Thymus (tissue), 11 donors: ENCODE results near the gene PCSK6. TPM values are rescaled to one million over a fixed set of nuclear protein-coding genes. Genes with fewer than 3 reads are reported as not detected.
"Not testable (repeated sequence)": the region's sequence is repeated elsewhere in the genome, so short reads cannot be mapped to it uniquely, and the experiment has no call there.

Experiments
- DNase-seq, 9 donors: peaks; one replicate each; pipeline ENCODE4 v3.0.0-alpha.2; 2013; ENCODE audit warnings: low spot score in 9 of 9, low read depth in 6 of 9, missing footprints in 1 of 9
- H3K27ac ChIP-seq, 2 donors: one replicate each; pipeline ENCODE4 v1.5.1; 2013; ENCODE audit warnings: control low read depth in 1 of 2, low read depth in 1 of 2, low read length in 1 of 2, mild to moderate bottlenecking in 1 of 2, moderate library complexity in 1 of 2
- H3K27me3 ChIP-seq, 2 donors: one replicate each; pipeline ENCODE4 v1.5.1; 2013; ENCODE audit warnings: low read length in 1 of 2; ENCODE audit not compliant: control insufficient read depth in 2 of 2, insufficient read depth in 1 of 2
- H3K36me3 ChIP-seq, 2 donors: one replicate each; pipeline ENCODE4 v1.5.1; 2013; ENCODE audit warnings: low read length in 1 of 2, mild to moderate bottlenecking in 1 of 2, moderate library complexity in 1 of 2; ENCODE audit not compliant: control insufficient read depth in 2 of 2, insufficient read depth in 2 of 2
- H3K4me1 ChIP-seq, 2 donors: one replicate each; pipeline ENCODE4 v1.5.1; 2013; ENCODE audit warnings: low read length in 2 of 2; ENCODE audit not compliant: control insufficient read depth in 2 of 2, insufficient read depth in 2 of 2
- H3K4me3 ChIP-seq, 2 donors: one replicate each; pipeline ENCODE4 v1.5.1; 2013; ENCODE audit warnings: low read length in 2 of 2, control low read depth in 1 of 2, mild to moderate bottlenecking in 1 of 2
- H3K9me3 ChIP-seq, 2 donors: one replicate each; pipeline ENCODE4 v1.5.1; 2013; ENCODE audit warnings: low read length in 1 of 2, mild to moderate bottlenecking in 1 of 2; ENCODE audit not compliant: control insufficient read depth in 2 of 2, insufficient read depth in 1 of 2
- WGBS: extraction: QIAGEN DNeasy Blood & Tissue Kit; methylation state at CpG from one replicate; pipeline ENCODE4 v1.1.7; 2013; 5-methylcytosine and 5-hydroxymethylcytosine counted together
- polyA plus RNA-seq: library from polyadenylated mRNA; stranded (reverse); fragments of 200-250 nt; gene quantifications from one replicate; pipeline ENCODE4 v1.2.3, GENCODE V29; 2013
- total RNA-seq: library from RNA; stranded (reverse); fragments of 120-200 nt; gene quantifications from one replicate; pipeline ENCODE4 v1.2.4, GENCODE V29; 2013
- donor health status: healthy.

The PCSK6 gene
- total and polyA plus RNA-seq, 2 donors, result 10.1 to 10.5 TPM

- Histone ChIP-seq H3K4me3 (no peak overlapping the region), H3K27me3 (no peaks in the 10 kb centered on the region), H3K9me3 (no peaks in the 10 kb centered on the region), H3K4me1 (peaks cover 0 to 9% of the 10 kb centered on the region in 2 donors), H3K36me3 (no peaks in the 10 kb centered on the region), H3K27ac (no peak overlapping the region)
- no peak for DNase-seq
- WGBS, result 95% methylated on average over 12 of the region's 12 CpGs
These were observed 29.8 kb downstream of the PCSK6 start for GRCh38 chr15:101459579-101460300.

- H3K9me3 ChIP-seq, result no peaks in the 10 kb centered on the region
- no peak for DNase-seq
- 84% methylated on average over 16 of the region's 16 CpGs for whole genome bisulfite sequencing
- peaks cover 0 to 9% of the 10 kb centered on the region in 2 donors for H3K4me1 ChIP-seq
- no peaks in the 10 kb centered on the region for H3K27me3 ChIP-seq
- H3K4me3 ChIP-seq, result no peak overlapping the region
- H3K36me3 ChIP-seq, result no peaks in the 10 kb centered on the region
- H3K27ac ChIP-seq, result peak overlapping the region in 1 of 2 donors; percentile 33
These were observed 30.5 kb downstream of the PCSK6 start for GRCh38 chr15:101458908-101459578.

- no peaks in the 10 kb centered on the region for H3K9me3 ChIP-seq
- H3K27ac ChIP-seq, result no peak overlapping the region
- H3K4me1 ChIP-seq, result peaks cover 0 to 9% of the 10 kb centered on the region in 2 donors
- no peak for DNase-seq
- WGBS, result 96% methylated on average over 23 of the region's 23 CpGs
- no peaks in the 10 kb centered on the region for H3K36me3 ChIP-seq
- no peak overlapping the region for H3K4me3 ChIP-seq
- H3K27me3 ChIP-seq, result no peaks in the 10 kb centered on the region
These were observed 31.2 kb downstream of the PCSK6 start for GRCh38 chr15:101458158-101458900.

GRCh38 chr15:101457696-101458095, 31.8 kb downstream of the PCSK6 start:
- Histone ChIP-seq H3K4me1 (peaks cover 0 to 9% of the 10 kb centered on the region in 2 donors), H3K4me3 (no peak overlapping the region), H3K9me3 (no peaks in the 10 kb centered on the region), H3K27ac (no peak overlapping the region), H3K36me3 (no peaks in the 10 kb centered on the region), H3K27me3 (no peaks in the 10 kb centered on the region)
- no peak for DNase-seq
- 78% methylated on average over 9 of the region's 9 CpGs for WGBS

- WGBS, result 75% methylated on average over 14 of the region's 14 CpGs
- Histone ChIP-seq H3K27me3 (peaks cover 0 to 3% of the 10 kb centered on the region in 2 donors), H3K4me3 (no peak overlapping the region), H3K9me3 (no peaks in the 10 kb centered on the region), H3K36me3 (no peaks in the 10 kb centered on the region), H3K27ac (peak overlapping the region in 1 of 2 donors; percentile 18), H3K4me1 (peaks cover 0 to 13% of the 10 kb centered on the region in 2 donors)
- DNase-seq, result no peak
These were observed 33.3 kb downstream of the PCSK6 start for GRCh38 chr15:101456057-101456739.

DNA sequence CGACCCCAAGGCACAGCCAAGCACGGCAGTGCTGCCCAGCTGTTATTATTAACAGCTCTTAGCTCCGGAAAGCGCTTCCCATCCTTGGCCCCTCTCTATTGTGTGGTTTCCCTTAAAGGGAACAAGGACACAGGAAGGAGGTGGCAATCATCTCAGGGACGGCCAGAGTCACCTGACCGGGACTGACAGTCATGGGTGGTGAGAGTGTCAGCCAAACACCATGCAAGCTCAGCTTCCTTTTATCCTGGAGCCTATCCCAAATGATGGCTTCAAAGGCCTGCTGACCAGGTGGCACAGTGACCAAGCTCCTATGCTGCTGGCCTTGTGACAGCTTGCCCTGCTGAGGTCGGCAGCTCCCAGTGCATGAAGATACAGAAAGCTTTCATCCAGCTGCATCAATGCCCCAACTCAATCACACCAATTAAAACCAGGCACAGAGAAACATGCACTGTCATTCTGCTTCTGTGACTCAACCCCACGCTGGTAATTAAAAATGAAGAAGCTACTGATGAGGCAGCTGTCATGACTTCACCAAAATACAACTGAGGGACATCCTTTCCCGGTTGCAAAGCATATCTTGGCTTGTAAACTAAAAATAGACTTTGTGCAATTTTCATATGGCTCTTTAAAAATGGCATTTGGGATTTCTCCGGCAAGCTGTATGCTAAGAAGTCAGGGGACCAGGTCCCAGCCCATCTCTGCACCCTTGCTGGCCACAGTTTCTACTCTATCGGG, 34.0 kb downstream of the PCSK6 start:
- Histone ChIP-seq H3K4me1 (peaks cover 0 to 21% of the 10 kb centered on the region in 2 donors), H3K36me3 (no peaks in the 10 kb centered on the region), H3K27me3 (peaks cover 0 to 3% of the 10 kb centered on the region in 2 donors), H3K9me3 (no peaks in the 10 kb centered on the region), H3K4me3 (no peak overlapping the region), H3K27ac (peak overlapping the region in 1 of 2 donors; percentile 5)
- DNase-seq, result no peak
- WGBS, result 22% methylated on average over 11 of the region's 11 CpGs

DNA sequence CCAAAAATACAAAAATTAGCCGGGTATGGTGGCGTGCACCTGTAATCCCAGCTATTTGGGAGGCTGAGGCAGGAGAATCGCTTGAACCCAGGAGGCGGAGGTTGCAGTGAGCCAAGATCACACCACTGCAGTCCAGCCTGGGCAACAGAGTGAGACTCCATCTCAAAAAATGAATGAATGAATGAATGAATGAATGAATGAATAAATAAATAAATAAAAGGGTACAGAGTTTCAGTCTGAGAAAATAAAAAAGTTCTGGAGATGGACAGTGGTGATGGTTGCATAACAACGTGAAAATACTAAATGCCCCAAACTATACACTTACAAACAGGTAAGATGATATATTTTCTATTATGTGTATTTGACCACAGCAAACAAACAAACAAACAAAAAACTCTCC, 34.7 kb downstream of the PCSK6 start:
- not testable (repeated sequence) for H3K27ac ChIP-seq, DNase-seq, H3K36me3 ChIP-seq, H3K27me3 ChIP-seq, H3K9me3 ChIP-seq, H3K4me3 ChIP-seq
- 94% methylated on average over 5 of the region's 5 CpGs for WGBS
- H3K4me1 ChIP-seq, result peaks cover 0 to 23% of the 10 kb centered on the region in 2 donors

- Histone ChIP-seq H3K4me1 (peaks cover 0 to 23% of the 10 kb centered on the region in 2 donors), H3K4me3 (no peak overlapping the region), H3K27me3 (peaks cover 0 to 3% of the 10 kb centered on the region in 2 donors), H3K36me3 (no peaks in the 10 kb centered on the region), H3K9me3 (no peaks in the 10 kb centered on the region), H3K27ac (no peak overlapping the region)
- no peak for DNase-seq
- 94% methylated on average over 8 of the region's 8 CpGs for WGBS
These were observed 35.1 kb downstream of the PCSK6 start for GRCh38 chr15:101454365-101454764.
